ENCODE measurements around the gene TOMM22. TPM values are rescaled to one million over a fixed set of nuclear protein-coding genes. Genes with fewer than 3 reads are reported as not detected.

TOMM22 gene
- total RNA-seq, 4 donors from 2014 or later: 15.6 to 56.2 (median 36.7) TPM

DNA sequence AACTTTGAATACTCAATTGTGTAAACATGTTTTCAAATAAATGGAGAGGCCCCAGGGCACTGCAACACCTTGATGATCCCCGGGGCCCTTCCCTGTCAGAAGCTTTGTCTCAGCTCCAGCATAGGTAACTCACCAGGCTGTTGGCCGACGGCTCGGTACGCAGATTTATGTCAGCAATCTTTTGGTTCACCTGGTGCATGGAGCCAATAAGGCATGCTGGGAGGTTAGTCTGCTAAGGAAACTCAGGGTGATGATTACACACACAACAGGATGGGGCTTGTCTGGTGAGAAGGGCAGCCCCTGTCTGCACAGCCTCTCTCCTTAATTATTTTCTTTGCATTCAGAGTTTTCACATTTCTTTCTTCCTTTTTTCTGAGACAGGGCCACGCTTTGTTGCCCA, 36.3 kb upstream of the TOMM22 start:
- Histone ChIP-seq H3K4me1 (peaks cover 4% of the 10 kb centered on the region), H3K36me3 (no peaks in the 10 kb centered on the region), H3K27ac (no peak overlapping the region), H3K27me3 (no peaks in the 10 kb centered on the region), H3K9me3 (no peaks in the 10 kb centered on the region), H3K4me3 (no peak overlapping the region)
- no peak for TF ChIP-seq POLR2AphosphoS5 (IDR thresholded peaks at IDR 0.05)
- no peak for TF ChIP-seq EP300 (IDR thresholded peaks at IDR 0.05)
- TF ChIP-seq POLR2A (IDR thresholded peaks at IDR 0.05): no peak
- TF ChIP-seq, protein P1, sequence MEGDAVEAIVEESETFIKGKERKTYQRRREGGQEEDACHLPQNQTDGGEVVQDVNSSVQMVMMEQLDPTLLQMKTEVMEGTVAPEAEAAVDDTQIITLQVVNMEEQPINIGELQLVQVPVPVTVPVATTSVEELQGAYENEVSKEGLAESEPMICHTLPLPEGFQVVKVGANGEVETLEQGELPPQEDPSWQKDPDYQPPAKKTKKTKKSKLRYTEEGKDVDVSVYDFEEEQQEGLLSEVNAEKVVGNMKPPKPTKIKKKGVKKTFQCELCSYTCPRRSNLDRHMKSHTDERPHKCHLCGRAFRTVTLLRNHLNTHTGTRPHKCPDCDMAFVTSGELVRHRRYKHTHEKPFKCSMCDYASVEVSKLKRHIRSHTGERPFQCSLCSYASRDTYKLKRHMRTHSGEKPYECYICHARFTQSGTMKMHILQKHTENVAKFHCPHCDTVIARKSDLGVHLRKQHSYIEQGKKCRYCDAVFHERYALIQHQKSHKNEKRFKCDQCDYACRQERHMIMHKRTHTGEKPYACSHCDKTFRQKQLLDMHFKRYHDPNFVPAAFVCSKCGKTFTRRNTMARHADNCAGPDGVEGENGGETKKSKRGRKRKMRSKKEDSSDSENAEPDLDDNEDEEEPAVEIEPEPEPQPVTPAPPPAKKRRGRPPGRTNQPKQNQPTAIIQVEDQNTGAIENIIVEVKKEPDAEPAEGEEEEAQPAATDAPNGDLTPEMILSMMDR (IDR thresholded peaks at IDR 0.05): no peak
- DNase-seq (ENCODE audit: low spot score in 2 of 2): no peak
- 64% methylated on average over 6 of the region's 6 CpGs for WGBS

DNA sequence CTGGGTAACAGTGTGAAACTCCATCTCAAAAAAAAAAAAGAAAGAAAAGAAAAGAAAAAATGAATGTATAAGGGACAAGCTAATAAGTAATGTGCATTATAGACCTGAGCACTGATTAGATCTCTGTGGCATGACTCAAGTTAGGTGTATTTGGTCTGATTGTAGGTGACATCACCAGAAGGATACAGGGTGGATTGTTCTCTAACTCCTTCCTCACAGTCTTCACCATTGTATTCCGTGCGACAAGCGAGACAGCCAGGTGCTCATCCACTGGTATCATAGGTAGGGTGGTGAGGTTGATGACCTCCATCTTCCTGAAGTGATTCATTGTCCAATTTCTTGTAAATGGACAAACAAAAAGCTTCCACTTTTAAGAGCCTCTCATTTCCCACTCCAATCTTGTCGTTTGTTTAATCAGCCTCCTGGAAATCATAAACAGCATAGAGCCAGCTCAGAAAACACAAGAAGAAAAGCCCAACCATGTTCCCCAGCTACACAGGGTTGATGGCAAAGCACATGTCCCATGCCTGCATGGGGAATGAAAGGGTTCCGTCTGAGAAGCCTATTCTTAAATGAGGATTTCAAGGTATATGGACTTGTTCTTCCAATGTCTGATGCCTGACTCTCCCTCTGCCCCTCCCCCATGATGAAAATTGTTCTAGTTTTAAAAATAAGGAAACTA, 31.8 kb upstream of the TOMM22 start:
- 86% methylated on average over 5 of the region's 5 CpGs for WGBS
- Histone ChIP-seq H3K9me3 (no peaks in the 10 kb centered on the region), H3K27me3 (no peaks in the 10 kb centered on the region), H3K27ac (no peak overlapping the region), H3K4me3 (no peak overlapping the region), H3K4me1 (peaks cover 4% of the 10 kb centered on the region), H3K36me3 (no peaks in the 10 kb centered on the region)
- no peak for TF ChIP-seq EP300 (IDR thresholded peaks at IDR 0.05)
- TF ChIP-seq POLR2A (IDR thresholded peaks at IDR 0.05): no peak
- TF ChIP-seq, protein P1 (IDR thresholded peaks at IDR 0.05): no peak
- no peak for TF ChIP-seq POLR2AphosphoS5 (IDR thresholded peaks at IDR 0.05)
- DNase-seq (ENCODE audit: low spot score in 2 of 2): no peak

DNA sequence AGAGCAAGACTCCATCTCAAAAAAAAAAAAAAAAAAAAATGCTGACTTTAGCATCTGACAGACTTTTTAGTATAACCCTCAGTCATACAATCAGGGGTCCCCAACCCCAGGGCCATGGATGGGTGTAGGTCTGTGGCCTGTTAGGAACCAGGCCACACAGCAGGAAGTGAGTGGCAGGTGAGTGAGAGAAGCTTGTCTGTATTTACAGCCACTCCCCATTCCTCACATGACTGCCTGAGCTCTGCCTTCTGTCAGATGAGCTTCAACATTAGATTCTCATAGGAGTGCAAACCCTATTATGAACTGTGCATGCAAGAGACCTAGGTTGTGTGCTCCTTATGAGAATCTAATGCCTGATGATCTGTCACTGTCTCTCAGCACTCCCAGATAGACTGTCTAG, 28.9 kb upstream of the TOMM22 start:
- TF ChIP-seq POLR2A (IDR thresholded peaks at IDR 0.05) (no peak), EP300 (IDR thresholded peaks at IDR 0.05) (no peak), POLR2AphosphoS5 (IDR thresholded peaks at IDR 0.05) (no peak)
- TF ChIP-seq, protein P1 (IDR thresholded peaks at IDR 0.05): no peak

DNA sequence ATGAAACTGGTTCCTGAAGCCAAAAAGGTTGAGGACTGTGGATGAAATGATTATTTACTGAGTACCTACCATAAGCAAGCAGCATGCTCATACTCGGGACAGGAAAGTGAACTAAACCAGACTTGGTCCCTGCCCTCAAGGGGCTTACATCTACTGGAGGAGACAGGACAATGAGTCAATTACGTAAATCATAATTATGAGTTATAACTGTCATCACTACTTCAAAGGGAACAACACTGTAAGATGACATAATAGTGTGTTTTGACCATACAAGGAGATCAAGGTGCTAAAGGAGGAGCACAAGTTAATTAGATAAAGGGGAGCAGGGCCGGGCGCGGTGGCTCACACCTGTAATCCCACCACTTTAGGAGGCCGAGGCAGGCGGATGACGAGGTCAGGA, 28.0 kb upstream of the TOMM22 start:
- H3K9me3 ChIP-seq: no peaks in the 10 kb centered on the region
- no peaks in the 10 kb centered on the region for H3K27me3 ChIP-seq
- no peak for TF ChIP-seq EP300 (IDR thresholded peaks at IDR 0.05)
- TF ChIP-seq, protein P1 (IDR thresholded peaks at IDR 0.05): no peak
- WGBS: 95% methylated on average over 8 of the region's 8 CpGs
- no peaks in the 10 kb centered on the region for H3K36me3 ChIP-seq
- no peak overlapping the region for H3K27ac ChIP-seq
- H3K4me3 ChIP-seq: no peak overlapping the region
- peaks cover 25% of the 10 kb centered on the region for H3K4me1 ChIP-seq
- no peak for DNase-seq (ENCODE audit: low spot score in 2 of 2)

More for the DNA sequence above, 28.9 kb upstream of the TOMM22 start:
- H3K9me3 ChIP-seq: no peaks in the 10 kb centered on the region
- no peaks in the 10 kb centered on the region for H3K27me3 ChIP-seq
- peaks cover 17% of the 10 kb centered on the region for H3K4me1 ChIP-seq
- H3K36me3 ChIP-seq: no peaks in the 10 kb centered on the region
- no peak overlapping the region for H3K4me3 ChIP-seq
- DNase-seq (ENCODE audit: low spot score in 2 of 2): no peak
- H3K27ac ChIP-seq: no peak overlapping the region

DNA sequence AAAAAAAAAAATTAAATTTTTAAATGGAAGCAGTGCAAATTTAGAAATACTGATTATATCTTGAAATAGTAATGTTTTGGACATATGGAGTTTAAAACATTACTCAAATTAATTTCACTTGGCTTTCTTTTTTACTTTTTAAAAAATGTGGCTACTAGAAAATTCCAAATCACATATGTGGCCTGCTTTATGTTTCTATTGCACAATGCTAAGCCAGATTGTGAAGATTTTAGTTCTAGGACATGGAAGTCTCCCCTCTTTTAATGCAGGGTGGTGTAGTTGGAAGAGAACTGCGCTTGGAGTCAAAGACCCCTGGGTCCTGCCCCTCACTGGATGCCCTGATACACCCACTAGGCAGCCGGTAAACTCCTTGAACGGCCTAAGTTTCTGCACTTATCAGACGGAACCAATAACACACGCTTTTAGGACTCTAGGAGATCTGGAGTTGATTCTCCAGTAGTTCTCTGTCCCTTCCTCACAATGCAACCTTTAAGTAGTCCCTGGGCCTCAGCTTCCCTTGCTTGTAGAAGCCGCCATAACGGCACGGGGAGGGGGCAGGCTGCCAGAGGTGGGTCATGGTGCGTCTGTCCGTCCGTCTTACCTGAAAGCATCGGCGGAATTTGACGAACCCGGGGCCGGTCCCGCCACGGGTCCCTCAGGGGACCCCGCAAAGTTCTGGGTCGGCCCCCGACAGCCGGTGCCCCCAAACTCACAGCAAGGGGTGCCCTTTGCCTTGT, 26.1 kb upstream of the TOMM22 start:
- peak overlapping the region; percentile 89 for H3K27ac ChIP-seq
- no peaks in the 10 kb centered on the region for H3K27me3 ChIP-seq
- peak overlapping the region; percentile 96 for H3K4me3 ChIP-seq
- no peak for TF ChIP-seq POLR2A (IDR thresholded peaks at IDR 0.05)
- no peak for TF ChIP-seq POLR2AphosphoS5 (IDR thresholded peaks at IDR 0.05)
- TF ChIP-seq EP300 (IDR thresholded peaks at IDR 0.05): no peak
- TF ChIP-seq, protein P1 (IDR thresholded peaks at IDR 0.05): no peak
- no peaks in the 10 kb centered on the region for H3K9me3 ChIP-seq
- H3K36me3 ChIP-seq: no peaks in the 10 kb centered on the region
- DNase-seq (ENCODE audit: low spot score in 2 of 2): peak in 1 of 2 donors; percentile 67
- WGBS: 24% methylated on average over 7 of the region's 22 CpGs
- peaks cover 25% of the 10 kb centered on the region for H3K4me1 ChIP-seq
